CD8-positive, alpha-beta memory T cell (primary cell): ENCODE data around the gene PDXDC1. TPM values are rescaled to one million over a fixed set of nuclear protein-coding genes. Genes with fewer than 3 reads are reported as not detected.
A peak's percentile ranks its signal among the peaks of the same experiment; 100 is the strongest.
"Not testable (repeated sequence)": the region's sequence is repeated elsewhere in the genome, so short reads cannot be mapped to it uniquely, and the experiment has no call there.

Experiments
- CTCF ChIA-PET: fragments of 350-600 bp; sonication (Branson Sonifier 250); formaldehyde crosslinking; loops from one replicate; lab custom pipeline; 2021; ENCODE audit warnings: antibody characterized with exemption; lab: Charles Lee
- POLR2A ChIA-PET: fragments of 350-600 bp; sonication (Branson Sonifier 250); formaldehyde crosslinking; loops from one replicate; lab custom pipeline; 2021; ENCODE audit warnings: antibody characterized with exemption; lab: Charles Lee
- DNase-seq, 5 donors: peaks; one replicate each; pipeline versions ENCODE4 v3.0.0 to v3.0.0-alpha.2; 2020 to 2022; ENCODE audit warnings: mixed read lengths in 1 of 5
- H3K27ac ChIP-seq: one replicate; pipeline ENCODE4 v1.7.0; 2013; ENCODE audit warnings: low read depth, mild to moderate bottlenecking, low read length, moderate library complexity
- H3K27me3 ChIP-seq: 2 replicates; pipeline ENCODE4 v1.7.0; 2013; ENCODE audit warnings: low read length, mild to moderate bottlenecking; ENCODE audit not compliant: insufficient read depth, poor library complexity, severe bottlenecking
- H3K36me3 ChIP-seq: 2 replicates; pipeline ENCODE4 v1.7.0; 2013; ENCODE audit warnings: mild to moderate bottlenecking, low read length, moderate library complexity; ENCODE audit not compliant: insufficient read depth
- H3K4me1 ChIP-seq: 2 replicates; pipeline ENCODE4 v1.7.0; 2013; ENCODE audit warnings: mild to moderate bottlenecking, low read length, moderate library complexity; ENCODE audit not compliant: insufficient read depth
- H3K4me3 ChIP-seq: 2 replicates; pipeline ENCODE4 v1.7.0; 2013; ENCODE audit warnings: mild to moderate bottlenecking, low read length
- H3K9me3 ChIP-seq: 2 replicates; pipeline ENCODE4 v1.7.0; 2013; ENCODE audit warnings: mild to moderate bottlenecking, low read length
- H3K27ac Mint-ChIP-seq, 8 donors: one replicate each; pipeline ENCODE4 v1.8.0; 2020 to 2021; ENCODE audit warnings: mixed read lengths in 8 of 8, mild to moderate bottlenecking in 6 of 8, inconsistent platforms in 3 of 8, moderate library complexity in 3 of 8
- H3K27me3 Mint-ChIP-seq, 2 donors: one replicate each; pipeline ENCODE4 v1.8.0; 2020 to 2021; ENCODE audit warnings: mixed read lengths in 2 of 2, mild to moderate bottlenecking in 1 of 2, moderate library complexity in 1 of 2
- H3K36me3 Mint-ChIP-seq, 3 donors: one replicate each; pipeline ENCODE4 v1.8.0; 2020 to 2021; ENCODE audit warnings: mixed read lengths in 3 of 3, inconsistent platforms in 1 of 3, mild to moderate bottlenecking in 1 of 3
- H3K4me1 Mint-ChIP-seq, 3 donors: one replicate each; pipeline ENCODE4 v1.8.0; 2020 to 2021; ENCODE audit warnings: mixed read lengths in 3 of 3, inconsistent platforms in 1 of 3, mild to moderate bottlenecking in 1 of 3
- H3K4me3 Mint-ChIP-seq, 7 donors: one replicate each; pipeline ENCODE4 v1.8.0; 2020 to 2021; ENCODE audit warnings: mixed read lengths in 7 of 7, mild to moderate bottlenecking in 6 of 7, moderate library complexity in 4 of 7, inconsistent platforms in 2 of 7
- H3K9me3 Mint-ChIP-seq, 5 donors: one replicate each; pipeline ENCODE4 v1.8.0; 2020 to 2022; ENCODE audit warnings: mixed read lengths in 5 of 5, mild to moderate bottlenecking in 3 of 5, moderate library complexity in 2 of 5, inconsistent platforms in 1 of 5
- polyA plus RNA-seq: library from polyadenylated mRNA; unstranded; fragments of 300-500 nt; fragmentation: Illumina TruSeq; gene quantifications from one replicate; pipeline ENCODE4 v1.2.3, GENCODE V29; 2021
- total RNA-seq, 2 experiments: library from RNA; stranded (reverse); gene quantifications; one replicate each; pipeline ENCODE4 v1.2.3, GENCODE V29; 2021

Gene PDXDC1
- total and polyA plus RNA-seq, 3 experiments from 2014 or later: 39.5 to 58.5 (median 55.5) TPM

- no peaks in the 10 kb centered on the region for H3K9me3 Mint-ChIP-seq
- H3K36me3 Mint-ChIP-seq: peaks cover 0 to 93% (median 26%) of the 10 kb centered on the region in 3 donors
- no peak for DNase-seq
- Histone ChIP-seq H3K9me3 (no peaks in the 10 kb centered on the region), H3K27ac (no peak overlapping the region), H3K27me3 (no peaks in the 10 kb centered on the region), H3K36me3 (peaks cover 68% of the 10 kb centered on the region), H3K4me3 (no peak overlapping the region), H3K4me1 (no peaks in the 10 kb centered on the region)
- ChIA-PET POLR2A (no interaction called here), CTCF (no interaction called here)
- peak overlapping the region in 4 of 8 donors; percentile 11 to 51 (median 14) for H3K27ac Mint-ChIP-seq
- peaks cover under 1 to 2% (median under 1%) of the 10 kb centered on the region in 3 donors for H3K4me1 Mint-ChIP-seq
- H3K27me3 Mint-ChIP-seq: no peaks in the 10 kb centered on the region
- no peak overlapping the region for H3K4me3 Mint-ChIP-seq
These were observed 62.9 kb downstream of the PDXDC1 start for GRCh38 chr16:15037745-15038144.

DNA sequence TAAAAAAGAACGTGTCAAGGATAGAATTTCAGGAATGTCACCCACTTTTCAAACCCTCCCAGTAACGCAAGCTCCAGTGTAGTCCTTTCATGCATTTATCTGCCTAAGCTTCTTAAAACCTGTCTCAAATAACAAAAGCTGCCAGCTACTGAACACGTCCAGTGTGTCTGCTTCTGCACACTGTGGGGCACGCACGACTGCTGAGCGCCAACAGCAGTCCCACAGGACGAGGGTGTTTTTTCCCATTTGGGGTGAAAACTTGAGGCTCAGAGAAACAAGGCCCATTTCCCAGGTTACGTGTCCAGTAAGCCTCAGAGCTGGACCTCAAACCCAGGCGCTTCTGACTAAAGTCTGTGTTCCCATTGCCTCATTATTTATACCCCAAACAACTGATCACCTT, 63.9 kb downstream of the PDXDC1 start:
- H3K27me3 ChIP-seq: no peaks in the 10 kb centered on the region
- H3K27ac ChIP-seq: no peak overlapping the region
- Mint-ChIP-seq H3K36me3 (peaks cover 0 to 87% (median 26%) of the 10 kb centered on the region in 3 donors), H3K4me1 (no peaks in the 10 kb centered on the region), H3K4me3 (no peak overlapping the region), H3K9me3 (no peaks in the 10 kb centered on the region), H3K27ac (peak overlapping the region in 5 of 8 donors; percentile 12 to 73 (median 38)), H3K27me3 (no peaks in the 10 kb centered on the region)
- ChIA-PET POLR2A (no interaction called here), CTCF (no interaction called here)
- H3K4me1 ChIP-seq: no peaks in the 10 kb centered on the region
- no peak overlapping the region for H3K4me3 ChIP-seq
- no peak for DNase-seq
- peaks cover 58% of the 10 kb centered on the region for H3K36me3 ChIP-seq
- no peaks in the 10 kb centered on the region for H3K9me3 ChIP-seq

- H3K27me3 Mint-ChIP-seq: no peaks in the 10 kb centered on the region
- no peak overlapping the region for H3K27ac ChIP-seq
- H3K27ac Mint-ChIP-seq: peak overlapping the region in 4 of 8 donors; percentile 11 to 74 (median 35)
- H3K4me1 Mint-ChIP-seq: peaks cover 0 to 2% (median 0%) of the 10 kb centered on the region in 3 donors
- CTCF ChIA-PET: interaction anchor here (0.6 kb wide), 1 partner anchor 21 kb away, joined by 4 read pairs; no protein-coding TSS in a partner anchor
- no peak overlapping the region for H3K4me3 Mint-ChIP-seq
- no peaks in the 10 kb centered on the region for H3K9me3 Mint-ChIP-seq
- H3K27me3 ChIP-seq: no peaks in the 10 kb centered on the region
- H3K4me3 ChIP-seq: no peak overlapping the region
- peaks cover 35% of the 10 kb centered on the region for H3K36me3 ChIP-seq
- H3K4me1 ChIP-seq: no peaks in the 10 kb centered on the region
- no peak for DNase-seq
- H3K9me3 ChIP-seq: no peaks in the 10 kb centered on the region
- POLR2A ChIA-PET: no interaction called here
- H3K36me3 Mint-ChIP-seq: peaks cover 0 to 76% (median 21%) of the 10 kb centered on the region in 3 donors
These were observed 66.6 kb downstream of the PDXDC1 start for GRCh38 chr16:15041271-15042004.

- CTCF ChIA-PET: no interaction called here
- POLR2A ChIA-PET: no interaction called here
- Mint-ChIP-seq H3K9me3 (no peaks in the 10 kb centered on the region), H3K36me3 (peaks cover 0 to 68% (median 23%) of the 10 kb centered on the region in 3 donors), H3K27ac (peak overlapping the region in 1 of 8 donors; percentile 74), H3K4me1 (peaks cover 0 to 2% (median 0%) of the 10 kb centered on the region in 3 donors), H3K27me3 (no peaks in the 10 kb centered on the region), H3K4me3 (no peak overlapping the region)
- Histone ChIP-seq H3K4me1 (no peaks in the 10 kb centered on the region), H3K36me3 (peaks cover 28% of the 10 kb centered on the region), H3K27ac (no peak overlapping the region), H3K9me3 (no peaks in the 10 kb centered on the region), H3K4me3 (no peak overlapping the region), H3K27me3 (no peaks in the 10 kb centered on the region)
- DNase-seq: no peak
These were observed 68.5 kb downstream of the PDXDC1 start for GRCh38 chr16:15043344-15043743.

GRCh38 chr16:15044286-15044685, 69.5 kb downstream of the PDXDC1 start:
- no peaks in the 10 kb centered on the region for H3K4me1 ChIP-seq
- Mint-ChIP-seq H3K4me1 (peaks cover 0 to 2% (median 0%) of the 10 kb centered on the region in 3 donors), H3K9me3 (no peaks in the 10 kb centered on the region), H3K27ac (peak overlapping the region in 3 of 8 donors; percentile 55 to 87 (median 58)), H3K4me3 (no peak overlapping the region), H3K36me3 (peaks cover 0 to 58% (median 20%) of the 10 kb centered on the region in 3 donors), H3K27me3 (no peaks in the 10 kb centered on the region)
- H3K36me3 ChIP-seq: peaks cover 22% of the 10 kb centered on the region
- no peaks in the 10 kb centered on the region for H3K27me3 ChIP-seq
- H3K4me3 ChIP-seq: no peak overlapping the region
- ChIA-PET CTCF (no interaction called here), POLR2A (no interaction called here)
- no peaks in the 10 kb centered on the region for H3K9me3 ChIP-seq
- no peak for DNase-seq
- no peak overlapping the region for H3K27ac ChIP-seq

GRCh38 chr16:15045270-15045669, 70.4 kb downstream of the PDXDC1 start:
- H3K4me3 ChIP-seq, H3K27me3 ChIP-seq, CTCF ChIA-PET, H3K4me3 Mint-ChIP-seq, H3K4me1 Mint-ChIP-seq, H3K9me3 ChIP-seq, H3K27me3 Mint-ChIP-seq, H3K4me1 ChIP-seq, DNase-seq, H3K9me3 Mint-ChIP-seq, H3K27ac ChIP-seq, POLR2A ChIA-PET: not testable (repeated sequence)
- H3K27ac Mint-ChIP-seq: peak overlapping the region in 1 of 8 donors; percentile 19
- peaks cover 0 to 49% (median 15%) of the 10 kb centered on the region in 3 donors for H3K36me3 Mint-ChIP-seq
- H3K36me3 ChIP-seq: peaks cover 12% of the 10 kb centered on the region

DNA sequence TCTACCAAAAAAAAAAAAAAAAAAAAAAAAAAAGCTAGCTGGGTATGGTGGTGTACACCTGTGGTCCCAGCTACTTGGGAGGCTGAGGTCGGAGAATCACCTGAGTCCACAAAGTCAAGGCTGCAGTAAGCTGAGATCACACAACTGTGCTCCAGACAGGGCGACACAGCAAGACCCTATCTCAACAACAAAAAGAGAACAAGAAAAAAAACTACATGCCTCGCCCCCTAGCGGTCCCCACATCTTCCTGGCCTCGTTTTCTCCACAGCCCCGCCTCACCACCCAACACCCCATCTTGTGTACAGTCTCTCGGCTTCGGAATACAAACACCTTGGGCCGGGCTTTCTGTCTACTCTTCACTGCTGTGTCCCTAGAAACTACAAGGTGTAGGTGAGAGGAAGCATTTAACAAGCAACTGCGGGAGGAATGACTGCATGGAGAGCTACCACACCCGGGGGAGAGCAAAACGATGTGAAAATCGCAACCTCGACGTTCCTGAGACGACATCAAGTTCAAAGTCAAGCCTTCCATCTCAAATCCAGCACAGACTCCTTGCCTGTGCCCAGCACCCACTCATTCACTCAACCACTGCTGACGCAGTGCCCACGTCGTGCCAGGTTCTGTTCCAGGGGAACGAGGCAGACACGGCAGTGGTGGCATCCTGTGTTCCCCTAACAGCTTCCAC, 72.0 kb downstream of the PDXDC1 start:
- ChIA-PET CTCF (interaction anchor here (1.6 kb wide), 1 partner anchor 15 kb away, joined by 3 read pairs; no protein-coding TSS in a partner anchor), POLR2A (no interaction called here)

More for the DNA sequence above, 72.0 kb downstream of the PDXDC1 start:
- Mint-ChIP-seq H3K9me3 (no peaks in the 10 kb centered on the region), H3K36me3 (peaks cover 0 to 34% (median 14%) of the 10 kb centered on the region in 3 donors), H3K27ac (peak overlapping the region in 4 of 8 donors; percentile 54 to 81 (median 60)), H3K27me3 (no peaks in the 10 kb centered on the region), H3K4me3 (no peak overlapping the region), H3K4me1 (peaks cover 2 to 16% (median 7%) of the 10 kb centered on the region in 3 donors)
- Histone ChIP-seq H3K36me3 (peaks cover 5% of the 10 kb centered on the region), H3K4me3 (no peak overlapping the region), H3K9me3 (no peaks in the 10 kb centered on the region), H3K4me1 (no peaks in the 10 kb centered on the region), H3K27me3 (no peaks in the 10 kb centered on the region), H3K27ac (no peak overlapping the region)
- no peak for DNase-seq
